Measurements from ENCODE around the gene USP6NL.
"Not testable (repeated sequence)": the region's sequence is repeated elsewhere in the genome, so short reads cannot be mapped to it uniquely, and the experiment has no call there.

DNA sequence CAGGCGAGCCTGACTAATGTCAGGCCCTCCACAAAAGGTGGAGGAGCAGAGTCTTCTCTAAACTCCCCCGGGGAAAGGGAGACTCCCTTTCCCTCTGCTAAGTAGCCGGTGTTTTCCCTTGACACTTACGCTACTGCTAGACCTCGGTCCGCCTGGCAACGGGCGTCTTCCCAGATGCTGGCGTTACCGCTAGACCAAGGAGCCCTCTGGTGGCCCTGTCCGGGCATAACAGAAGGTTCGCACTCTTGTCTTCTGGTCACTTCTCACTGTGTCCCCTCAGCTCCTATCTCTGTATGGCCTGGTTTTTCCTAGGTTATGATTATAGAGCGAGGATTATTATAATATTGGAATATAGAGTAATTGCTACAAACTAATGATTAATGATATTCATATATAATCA is 116.5 kb downstream of the USP6NL start:
- not testable (repeated sequence) for TF ChIP-seq POLR2A (IDR thresholded peaks at IDR 0.05; ENCODE audit: low read length); GATA1 (IDR thresholded peaks at IDR 0.05; ENCODE audit: low read depth, low read length)

All from erythroblast (primary cell).